PC-3 (cell line): ENCODE results near the gene STRN. TPM values are rescaled to one million over a fixed set of nuclear protein-coding genes. Genes with fewer than 3 reads are reported as not detected.

Experiments
- ATAC-seq: fragments of 200-7000 bp; cut with Tn5 transposase; 2 replicates; pipeline ENCODE4 v1.9.1; 2020; ENCODE audit warnings: mild to moderate bottlenecking, moderate library complexity
- BruUV-seq: library from RNA; stranded (reverse); fragments of 400-500 nt; replicated peaks from 2 replicates; lab custom pipeline; 2021; lab: Mats Ljungman, UMichigan
- CTCF ChIA-PET: fragments of 300-600 bp; sonication (Branson Sonifier 250); formaldehyde crosslinking; loops from one replicate; lab custom pipeline; 2022; ENCODE audit warnings: antibody characterized with exemption; lab: Charles Lee
- POLR2A ChIA-PET: fragments of 300-600 bp; sonication (Branson Sonifier 250); formaldehyde crosslinking; loops from one replicate; lab custom pipeline; 2022; ENCODE audit warnings: antibody characterized with exemption; ENCODE audit not compliant: unreplicated experiment; lab: Charles Lee
- DNase-seq: peaks from one replicate; pipeline ENCODE4 v3.0.0-alpha.2; 2015
- H2AFZ ChIP-seq: fragments of 300-600 bp; sonication (generic); 2 replicates; pipeline ENCODE4 v1.6.0; 2016; ENCODE audit warnings: antibody characterized with exemption, low read length
- H3F3A ChIP-seq: fragments of 300-600 bp; sonication (generic); one replicate; pipeline ENCODE4 v1.6.0; 2017; ENCODE audit warnings: antibody characterized with exemption, low read length, control low read depth, mild to moderate bottlenecking; ENCODE audit not compliant: unreplicated experiment
- H3K27ac ChIP-seq: fragments of 300-600 bp; sonication (generic); 2 replicates; pipeline ENCODE4 v1.5.1; 2016; ENCODE audit warnings: mild to moderate bottlenecking, low read length
- H3K27me3 ChIP-seq: fragments of 300-600 bp; sonication (generic); 2 replicates; pipeline ENCODE4 v1.6.1; 2016; ENCODE audit warnings: low read length, mixed read lengths
- H3K36me3 ChIP-seq: fragments of 300-600 bp; sonication (generic); 2 replicates; pipeline ENCODE4 v1.6.1; 2016; ENCODE audit warnings: low read depth, mixed run types, low read length, mixed read lengths
- H3K4me1 ChIP-seq: fragments of 300-600 bp; sonication (generic); 2 replicates; pipeline ENCODE4 v1.5.1; 2016; ENCODE audit warnings: low read length; ENCODE audit not compliant: insufficient read depth
- H3K4me2 ChIP-seq: fragments of 300-600 bp; sonication (generic); 2 replicates; pipeline ENCODE4 v1.6.0; 2016; ENCODE audit warnings: low read length
- H3K4me3 ChIP-seq: fragments of 300-600 bp; sonication (generic); 2 replicates; pipeline ENCODE4 v1.5.1; 2016; ENCODE audit warnings: mild to moderate bottlenecking, low read length, mixed read lengths
- H3K79me2 ChIP-seq: fragments of 300-600 bp; sonication (generic); 2 replicates; pipeline ENCODE4 v1.6.1; 2017; ENCODE audit warnings: low read length, mixed read lengths
- H3K9ac ChIP-seq: fragments of 300-600 bp; sonication (generic); 2 replicates; pipeline ENCODE4 v1.6.0; 2016; ENCODE audit warnings: mild to moderate bottlenecking, low read length
- H3K9me2 ChIP-seq: fragments of 300-600 bp; sonication (generic); replicated peaks from 2 replicates; pipeline ENCODE4 v1.6.1; 2016; ENCODE audit warnings: mixed run types, low read length, mixed read lengths
- H3K9me3 ChIP-seq: fragments of 300-600 bp; sonication (generic); 2 replicates; pipeline ENCODE4 v1.6.1; 2016; ENCODE audit warnings: low read length, mixed read lengths
- H4K20me1 ChIP-seq: fragments of 300-600 bp; sonication (generic); 2 replicates; pipeline ENCODE4 v1.6.1; 2016; ENCODE audit warnings: low read length, mixed read lengths
- CTCF ChIP-seq: fragments of 300-600 bp; sonication (generic); conservative IDR thresholded peaks from 2 replicates; pipeline ENCODE4 v1.5.1; 2017; ENCODE audit warnings: antibody characterized with exemption, low read depth, mild to moderate bottlenecking, low read length
- EZH2 ChIP-seq: fragments of 300-600 bp; sonication (generic); IDR thresholded peaks from one replicate; pipeline ENCODE4 v1.6.1; 2017; ENCODE audit warnings: antibody characterized with exemption, mild to moderate bottlenecking, low read length; ENCODE audit not compliant: unreplicated experiment
- EZH2phosphoT487 ChIP-seq: fragments of 300-600 bp; sonication (generic); IDR thresholded peaks from 2 replicates; pipeline ENCODE4 v1.6.1; 2018; ENCODE audit warnings: mild to moderate bottlenecking, antibody characterized with exemption, low read length, borderline replicate concordance
- intact Hi-C: fragments of 100-400 bp; cut with micrococcal nuclease; formaldehyde crosslinking; loops from 2 replicates; pipeline ENCODE4 v1.9.0; 2023
- total RNA-seq: library from RNA; depleted of rRNA; stranded (reverse); fragments of >200 nt; gene quantifications from 2 replicates; pipeline ENCODE4 v1.2.3, GENCODE V29; 2014

The STRN gene
- total RNA-seq, 1 experiment from 2014 or later, result 12.9 TPM

GRCh38 chr2:36858551-36859365 lies 107.6 kb downstream of the STRN start:
- BruUV-seq, result no TSS peak
- Histone ChIP-seq H3F3A (no peaks in the 10 kb centered on the region), H3K4me1 (no peaks in the 10 kb centered on the region), H3K9ac (no peak overlapping the region), H3K4me3 (no peak overlapping the region), H3K79me2 (no peaks in the 10 kb centered on the region), H3K27me3 (no peaks in the 10 kb centered on the region), H3K27ac (no peak overlapping the region), H3K36me3 (peaks cover 7% of the 10 kb centered on the region; the same call in 1 of the 2 replicates), H3K9me2 (no peaks in the 10 kb centered on the region), H4K20me1 (no peaks in the 10 kb centered on the region), H3K4me2 (no peak overlapping the region), H2AFZ (no peak overlapping the region), H3K9me3 (no peaks in the 10 kb centered on the region)
- intact Hi-C loops, result loop anchor here (5.0 kb wide), 1 partner anchor 59 kb away; no protein-coding TSS in a partner anchor
- ChIA-PET POLR2A (no interaction called here), CTCF (no interaction called here)
- no peak for ATAC-seq
- DNase-seq, result no peak
- TF ChIP-seq EZH2phosphoT487, result no peak

GRCh38 chr2:36857713-36858112 lies 108.6 kb downstream of the STRN start:
- intact Hi-C loops, result loop anchor here (5.0 kb wide), 1 partner anchor 60 kb away; no protein-coding TSS in a partner anchor
- Histone ChIP-seq H3K79me2 (no peaks in the 10 kb centered on the region), H3K4me1 (no peaks in the 10 kb centered on the region), H3K27me3 (no peaks in the 10 kb centered on the region), H3K9me2 (no peaks in the 10 kb centered on the region), H3K27ac (no peak overlapping the region), H4K20me1 (no peaks in the 10 kb centered on the region), H3K36me3 (peaks cover 7% of the 10 kb centered on the region; the same call in 1 of the 2 replicates), H3F3A (no peaks in the 10 kb centered on the region), H2AFZ (no peak overlapping the region), H3K4me3 (no peak overlapping the region), H3K9ac (no peak overlapping the region), H3K9me3 (no peaks in the 10 kb centered on the region), H3K4me2 (no peak overlapping the region)
- BruUV-seq, result no TSS peak
- ChIA-PET CTCF (no interaction called here), POLR2A (no interaction called here)
- TF ChIP-seq EZH2phosphoT487, result no peak
- no peak for TF ChIP-seq EZH2
- TF ChIP-seq CTCF, result no peak
- DNase-seq (no peak), ATAC-seq (no peak)

GRCh38 chr2:36855429-36855828 lies 110.9 kb downstream of the STRN start:
- H3K4me3 ChIP-seq, result no peak overlapping the region
- H3K27me3 ChIP-seq, result no peaks in the 10 kb centered on the region
- H3K9ac ChIP-seq, result no peak overlapping the region
- intact Hi-C loops, result loop anchor here (5.0 kb wide), 1 partner anchor 62 kb away; no protein-coding TSS in a partner anchor
- no peaks in the 10 kb centered on the region for H3K9me2 ChIP-seq
- H3K36me3 ChIP-seq, result peaks cover 12% of the 10 kb centered on the region; the same call in 1 of the 2 replicates
- H3K4me2 ChIP-seq, result no peak overlapping the region
- H3K79me2 ChIP-seq, result no peaks in the 10 kb centered on the region
- no peak overlapping the region for H2AFZ ChIP-seq
- CTCF ChIA-PET, result no interaction called here
- BruUV-seq, result no TSS peak
- H4K20me1 ChIP-seq, result no peaks in the 10 kb centered on the region
- ATAC-seq (no peak), DNase-seq (no peak)
- no peaks in the 10 kb centered on the region for H3F3A ChIP-seq
- no peaks in the 10 kb centered on the region for H3K9me3 ChIP-seq
- TF ChIP-seq EZH2phosphoT487 (no peak), EZH2 (no peak), CTCF (no peak)
- no peaks in the 10 kb centered on the region for H3K4me1 ChIP-seq
- no peak overlapping the region for H3K27ac ChIP-seq
- POLR2A ChIA-PET, result no interaction called here
